Calu3 (cell line): ENCODE data around the gene WWTR1. TPM values are rescaled to one million over a fixed set of nuclear protein-coding genes. Genes with fewer than 3 reads are reported as not detected.

Experiments
- BruUV-seq: library from RNA; stranded (reverse); fragments of 400-500 nt; replicated peaks from 2 replicates; lab custom pipeline; 2021; lab: Mats Ljungman, UMichigan
- CTCF ChIA-PET: fragments of 300-600 bp; sonication (Branson Sonifier 250); formaldehyde crosslinking; loops from one replicate; lab custom pipeline; 2022; ENCODE audit warnings: antibody characterized with exemption; lab: Charles Lee
- DNase-seq: peaks from one replicate; pipeline ENCODE4 v3.0.0; 2022
- H3K27ac Mint-ChIP-seq: one replicate; pipeline ENCODE4 v1.8.0; 2022; ENCODE audit warnings: mixed read lengths; ENCODE audit not compliant: unreplicated experiment
- H3K27me3 Mint-ChIP-seq: one replicate; pipeline ENCODE4 v1.8.0; 2022; ENCODE audit warnings: mixed read lengths; ENCODE audit not compliant: unreplicated experiment
- H3K36me3 Mint-ChIP-seq: one replicate; pipeline ENCODE4 v1.8.0; 2022; ENCODE audit warnings: mild to moderate bottlenecking, moderate library complexity, mixed read lengths; ENCODE audit not compliant: insufficient read depth, unreplicated experiment
- H3K4me1 Mint-ChIP-seq: one replicate; pipeline ENCODE4 v1.8.0; 2022; ENCODE audit warnings: mild to moderate bottlenecking, low read depth, mixed read lengths; ENCODE audit not compliant: unreplicated experiment
- H3K4me3 Mint-ChIP-seq: one replicate; pipeline ENCODE4 v1.8.0; 2022; ENCODE audit warnings: mild to moderate bottlenecking, low read depth, moderate library complexity, mixed read lengths; ENCODE audit not compliant: unreplicated experiment
- H3K9me3 Mint-ChIP-seq: one replicate; pipeline ENCODE4 v1.8.0; 2022; ENCODE audit warnings: low read depth, mixed read lengths; ENCODE audit not compliant: unreplicated experiment
- CTCF ChIP-seq: fragments of 200-600 bp; IDR thresholded peaks from one replicate; pipeline ENCODE4 v1.8.0; 2022; ENCODE audit warnings: antibody characterized with exemption; ENCODE audit not compliant: unreplicated experiment
- intact Hi-C: fragments of 100-400 bp; cut with micrococcal nuclease; formaldehyde crosslinking; loops from one replicate; pipeline ENCODE4 v1.10.0; 2022; ENCODE audit not compliant: unreplicated experiment
- total RNA-seq: library from RNA; stranded (reverse); gene quantifications from 2 replicates; pipeline ENCODE4 v1.2.3, GENCODE V29; 2022

Gene WWTR1
- total RNA-seq, 1 experiment from 2014 or later: 269 TPM

- H3K36me3 Mint-ChIP-seq: peaks cover 82% of the 10 kb centered on the region
- peaks cover 83% of the 10 kb centered on the region for H3K4me1 Mint-ChIP-seq
- H3K4me3 Mint-ChIP-seq: peak overlapping the region; percentile 77
- no peak for TF ChIP-seq CTCF
- peak overlapping the region; percentile 99 for H3K27ac Mint-ChIP-seq
- intact Hi-C loops: loop anchor here (2.0 kb wide), 1 partner anchor 347 kb away; the partner anchor contains the start of gene HPS3
- H3K27me3 Mint-ChIP-seq: no peaks in the 10 kb centered on the region
- CTCF ChIA-PET: interaction anchor here (0.5 to 6.0 kb wide), 13 partner anchors 40 to 360 kb away, joined by 3 to 44 read pairs (median 4); partner anchors contain the start of genes CP and TM4SF1
- H3K9me3 Mint-ChIP-seq: no peaks in the 10 kb centered on the region
- peak; percentile 37 for DNase-seq
- BruUV-seq: no TSS peak
Measured at GRCh38 chr3:149476225-149476624, 181.6 kb downstream of the WWTR1 start.

- intact Hi-C loops: loop anchor here (2.0 kb wide), 1 partner anchor 347 kb away; the partner anchor contains the start of gene HPS3
- TF ChIP-seq CTCF: no peak
- DNase-seq: peak; percentile 37
- BruUV-seq: TSS peak; percentile 58
- Mint-ChIP-seq H3K36me3 (peaks cover 77% of the 10 kb centered on the region), H3K27ac (peak overlapping the region; percentile 99), H3K9me3 (no peaks in the 10 kb centered on the region), H3K27me3 (no peaks in the 10 kb centered on the region), H3K4me1 (peaks cover 85% of the 10 kb centered on the region), H3K4me3 (peak overlapping the region; percentile 77)
- CTCF ChIA-PET: interaction anchor here (0.5 to 6.0 kb wide), 9 partner anchors 63 to 360 kb away, joined by 3 to 44 read pairs (median 3); partner anchors contain the start of gene TM4SF1
Measured at GRCh38 chr3:149475451-149476060, 182.3 kb downstream of the WWTR1 start.

- H3K9me3 Mint-ChIP-seq: no peaks in the 10 kb centered on the region
- peak within 1 kb of the TSS; percentile 77 for H3K4me3 Mint-ChIP-seq
- peak within 1 kb of the TSS; percentile 99 for H3K27ac Mint-ChIP-seq
- no TSS peak for BruUV-seq
- TF ChIP-seq CTCF: no peak
- H3K27me3 Mint-ChIP-seq: no peaks in the 10 kb centered on the region
- CTCF ChIA-PET: interaction anchor here (0.6 to 6.0 kb wide), 20 partner anchors 10 to 176 kb away, joined by 3 to 44 read pairs (median 3); partner anchors contain the start of gene TM4SF1
- DNase-seq: peak; percentile 39
- H3K36me3 Mint-ChIP-seq: peaks cover 66% of the 10 kb centered on the region
- peaks cover 82% of the 10 kb centered on the region for H3K4me1 Mint-ChIP-seq
- intact Hi-C loops: no loop called here
Measured at GRCh38 chr3:149474250-149474817, 183.5 kb downstream of the WWTR1 start, which contains the start of gene TM4SF4. Gene TM4SF4 (plus strand): TSS chr3:149474697. CDS start chr3:149474878, 181 bp downstream.

GRCh38 chr3:149473357-149474249, 184.2 kb downstream of the WWTR1 start:
- intact Hi-C loops: loop anchor here (1.0 to 2.0 kb wide), 2 partner anchors 31 to 72 kb away; no protein-coding TSS in a partner anchor

More at GRCh38 chr3:149473357-149474249, 184.2 kb downstream of the WWTR1 start:
- Mint-ChIP-seq H3K36me3 (peaks cover 61% of the 10 kb centered on the region), H3K27me3 (no peaks in the 10 kb centered on the region), H3K4me3 (peak overlapping the region; percentile 77), H3K27ac (peak overlapping the region; percentile 99), H3K4me1 (peaks cover 82% of the 10 kb centered on the region), H3K9me3 (no peaks in the 10 kb centered on the region)
- TF ChIP-seq CTCF: no peak
- peak; percentile 93 for DNase-seq
- TSS peak; percentile 26 for BruUV-seq
- CTCF ChIA-PET: interaction anchor here (0.6 to 6.0 kb wide), 20 partner anchors 9 to 312 kb away, joined by 3 to 44 read pairs (median 4); partner anchors contain the start of gene TM4SF1
